CD4-positive, CD25-positive, alpha-beta regulatory T cell (primary cell): ENCODE results near the gene GPR146. TPM values are rescaled to one million over a fixed set of nuclear protein-coding genes. Genes with fewer than 3 reads are reported as not detected.

Source experiments
- ATAC-seq, 2 donors: fragments of 150-1000 bp; cut with Tn5 transposase; one replicate each; pipeline ENCODE4 v1.10.0; 2021; ENCODE audit warnings: low read depth in 2 of 2, moderate number of reproducible peaks in 2 of 2, moderate library complexity in 1 of 2
- DNase-seq, 3 donors: peaks; one replicate each; pipeline versions ENCODE4 v3.0.0 to v3.0.0-alpha.2; 2012 to 2022; ENCODE audit warnings: mixed read lengths in 1 of 3
- H3K27ac ChIP-seq: one replicate; pipeline ENCODE4 v1.7.0; 2013; ENCODE audit warnings: mild to moderate bottlenecking, low read length; ENCODE audit not compliant: insufficient read depth, poor library complexity, severe bottlenecking
- H3K27me3 ChIP-seq: one replicate; pipeline ENCODE4 v1.7.0; 2013; ENCODE audit warnings: low read length; ENCODE audit not compliant: control insufficient read depth, insufficient read depth
- H3K36me3 ChIP-seq: one replicate; pipeline ENCODE4 v1.7.0; 2013; ENCODE audit warnings: mild to moderate bottlenecking, low read length, moderate library complexity; ENCODE audit not compliant: control insufficient read depth, insufficient read depth
- H3K4me1 ChIP-seq: 2 replicates; pipeline ENCODE4 v1.7.0; 2013; ENCODE audit warnings: mild to moderate bottlenecking, low read length; ENCODE audit not compliant: insufficient read depth, control insufficient read depth, poor library complexity, severe bottlenecking
- H3K4me3 ChIP-seq: one replicate; pipeline ENCODE4 v1.7.0; 2013; ENCODE audit warnings: low read depth, mild to moderate bottlenecking, low read length, moderate library complexity
- H3K9me3 ChIP-seq, 2 experiments: 1 replicate in 1 of 2; 2 replicates in 1 of 2; pipeline ENCODE4 v1.7.0; 2013; ENCODE audit warnings: low read length in 2 of 2, mild to moderate bottlenecking in 1 of 2, moderate library complexity in 1 of 2; ENCODE audit not compliant: control insufficient read depth in 2 of 2
- H3K27ac Mint-ChIP-seq, 3 donors: one replicate each; pipeline ENCODE4 v1.8.0; 2020 to 2022; ENCODE audit warnings: mild to moderate bottlenecking in 3 of 3, mixed read lengths in 3 of 3, moderate library complexity in 2 of 3
- H3K27me3 Mint-ChIP-seq: one replicate; pipeline ENCODE4 v1.8.0; 2022; ENCODE audit warnings: mild to moderate bottlenecking, mixed read lengths
- H3K36me3 Mint-ChIP-seq: one replicate; pipeline ENCODE4 v1.8.0; 2020; ENCODE audit warnings: mixed read lengths
- H3K4me1 Mint-ChIP-seq, 4 donors: one replicate each; pipeline ENCODE4 v1.8.0; 2020 to 2022; ENCODE audit warnings: mixed read lengths in 4 of 4, mild to moderate bottlenecking in 1 of 4
- H3K4me3 Mint-ChIP-seq, 4 donors: one replicate each; pipeline ENCODE4 v1.8.0; 2020 to 2022; ENCODE audit warnings: mild to moderate bottlenecking in 4 of 4, mixed read lengths in 4 of 4, moderate library complexity in 3 of 4
- H3K9me3 Mint-ChIP-seq, 7 donors: one replicate each; pipeline ENCODE4 v1.8.0; 2020 to 2022; ENCODE audit warnings: mixed read lengths in 7 of 7, mild to moderate bottlenecking in 3 of 7, moderate library complexity in 2 of 7
- polyA plus RNA-seq, 4 donors: library from polyadenylated mRNA; unstranded; fragments of 300-500 nt; fragmentation: Illumina TruSeq; gene quantifications; one replicate each; pipeline ENCODE4 v1.2.3, GENCODE V29; 2021
- total RNA-seq: library from RNA; stranded (reverse); gene quantifications from one replicate; pipeline ENCODE4 v1.2.3, GENCODE V29; 2022

Gene GPR146, protein sequence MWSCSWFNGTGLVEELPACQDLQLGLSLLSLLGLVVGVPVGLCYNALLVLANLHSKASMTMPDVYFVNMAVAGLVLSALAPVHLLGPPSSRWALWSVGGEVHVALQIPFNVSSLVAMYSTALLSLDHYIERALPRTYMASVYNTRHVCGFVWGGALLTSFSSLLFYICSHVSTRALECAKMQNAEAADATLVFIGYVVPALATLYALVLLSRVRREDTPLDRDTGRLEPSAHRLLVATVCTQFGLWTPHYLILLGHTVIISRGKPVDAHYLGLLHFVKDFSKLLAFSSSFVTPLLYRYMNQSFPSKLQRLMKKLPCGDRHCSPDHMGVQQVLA
- total RNA-seq = 21.5 TPM
- 10 to 100 TPM; 14.1 to 26.4 (median 19.4) TPM for polyA plus RNA-seq

DNA sequence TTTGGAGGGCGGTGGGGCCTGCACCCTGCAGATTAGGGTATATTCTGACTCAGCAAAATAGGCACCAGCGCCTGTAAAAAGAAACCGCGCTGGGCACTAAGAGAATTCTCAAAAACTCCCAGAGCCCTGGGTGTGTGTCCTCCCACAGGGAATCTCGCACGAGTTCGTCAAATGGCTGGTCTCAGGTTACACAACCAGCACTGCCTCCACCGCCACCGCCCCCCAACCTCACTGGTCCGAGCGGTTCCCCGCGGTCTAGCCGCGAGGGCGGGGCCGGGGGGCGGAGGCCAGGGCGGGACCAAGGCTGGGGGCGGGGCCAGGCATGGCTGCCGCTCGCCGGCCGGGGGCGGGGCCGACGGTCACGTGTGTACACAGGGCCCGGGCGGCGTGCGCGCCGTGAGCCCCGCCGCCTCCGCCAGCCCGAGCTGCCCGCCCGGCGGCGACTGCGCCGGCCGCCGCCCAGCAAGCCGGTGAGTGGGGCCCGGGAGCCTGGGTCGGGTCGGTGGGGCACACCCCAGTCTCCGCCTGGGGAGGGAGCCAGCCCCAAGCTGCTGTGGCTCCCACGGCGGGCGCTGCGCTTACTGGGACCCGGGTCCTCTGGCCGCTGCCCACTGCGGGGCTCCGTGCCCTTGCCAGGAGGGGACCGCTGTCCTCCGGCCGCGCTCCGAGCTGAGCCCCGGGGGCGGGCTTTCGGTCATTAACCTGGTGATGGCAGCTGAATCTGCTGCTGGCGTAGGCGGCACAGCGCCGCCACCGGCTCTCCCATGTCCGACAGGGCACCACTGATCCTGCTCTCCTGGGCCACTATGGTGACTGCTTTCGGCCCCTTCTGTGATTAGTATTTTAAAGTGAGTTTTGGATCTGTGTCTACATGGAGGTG is at the start of gene GPR146:
TSS of gene GPR146 (plus strand) at position 358 of the 880 bp plus-strand sequence. CDS start 12,970 bp downstream, outside the sequence.
- H3K9me3 ChIP-seq = no peaks in the 10 kb centered on the region
- Mint-ChIP-seq H3K4me1 (peaks cover 21 to 66% (median 36%) of the 10 kb centered on the region in 4 donors), H3K4me3 (peak within 1 kb of the TSS; percentile 92 to 97 (median 94)), H3K9me3 (peaks cover 0 to 2% (median 0%) of the 10 kb centered on the region in 7 donors), H3K36me3 (no peaks in the 10 kb centered on the region), H3K27me3 (no peaks in the 10 kb centered on the region), H3K27ac (peak within 1 kb of the TSS; percentile 64 to 85 (median 68))
- H3K4me3 ChIP-seq = peak within 1 kb of the TSS; percentile 82
- DNase-seq (peak; percentile 87 to 90 (median 88)), ATAC-seq (peak; percentile 91)
- no peaks in the 10 kb centered on the region for H3K27me3 ChIP-seq
- H3K4me1 ChIP-seq = peaks cover 60% of the 10 kb centered on the region
- peak within 1 kb of the TSS; percentile 78 for H3K27ac ChIP-seq
- H3K36me3 ChIP-seq = no peaks in the 10 kb centered on the region

DNA sequence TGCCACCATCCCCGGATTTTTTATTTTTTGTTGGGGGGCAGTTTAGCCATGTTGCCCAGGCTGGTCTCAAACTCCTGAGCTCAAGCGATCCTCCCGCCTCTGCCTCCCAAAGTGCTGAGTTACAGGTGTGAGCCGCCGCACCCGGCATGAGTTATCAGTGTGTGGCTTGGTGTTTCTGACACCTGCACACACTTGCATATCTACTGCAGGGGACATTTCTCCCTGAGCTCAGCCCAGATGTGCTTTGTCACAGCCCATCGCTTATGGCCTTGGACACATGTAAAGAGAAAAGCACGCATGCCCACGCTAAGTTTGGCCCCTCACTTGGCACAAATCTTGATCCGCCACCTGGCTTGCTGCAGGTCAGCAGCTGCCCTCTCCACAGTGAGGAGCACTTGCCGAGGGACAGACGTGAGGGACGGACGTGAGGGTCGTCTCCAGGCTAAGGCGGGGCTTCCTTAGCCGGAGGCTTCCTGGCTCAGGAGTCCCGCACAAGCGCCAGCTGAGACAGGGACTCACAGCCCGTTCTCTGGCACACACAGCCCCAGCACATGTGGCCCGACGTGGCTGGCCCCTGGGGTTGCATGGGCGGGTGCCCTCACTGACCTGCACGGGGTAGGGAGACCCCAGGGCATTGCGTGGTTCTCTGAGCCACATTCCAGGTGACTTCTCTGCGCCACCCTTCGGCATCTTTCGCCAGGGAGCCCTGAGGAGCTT is 49.6 kb upstream of the GPR146 start:
- Mint-ChIP-seq H3K27ac (no peak overlapping the region), H3K27me3 (no peaks in the 10 kb centered on the region), H3K4me3 (no peak overlapping the region), H3K9me3 (no peaks in the 10 kb centered on the region), H3K36me3 (peaks cover 4% of the 10 kb centered on the region), H3K4me1 (peaks cover 0 to 5% (median 2%) of the 10 kb centered on the region in 4 donors)
- no peaks in the 10 kb centered on the region for H3K9me3 ChIP-seq
- no peak for ATAC-seq
- H3K27ac ChIP-seq = no peak overlapping the region
- no peak overlapping the region for H3K4me3 ChIP-seq
- no peaks in the 10 kb centered on the region for H3K27me3 ChIP-seq
- DNase-seq = no peak
- no peaks in the 10 kb centered on the region for H3K36me3 ChIP-seq
- H3K4me1 ChIP-seq = peaks cover 7% of the 10 kb centered on the region

DNA sequence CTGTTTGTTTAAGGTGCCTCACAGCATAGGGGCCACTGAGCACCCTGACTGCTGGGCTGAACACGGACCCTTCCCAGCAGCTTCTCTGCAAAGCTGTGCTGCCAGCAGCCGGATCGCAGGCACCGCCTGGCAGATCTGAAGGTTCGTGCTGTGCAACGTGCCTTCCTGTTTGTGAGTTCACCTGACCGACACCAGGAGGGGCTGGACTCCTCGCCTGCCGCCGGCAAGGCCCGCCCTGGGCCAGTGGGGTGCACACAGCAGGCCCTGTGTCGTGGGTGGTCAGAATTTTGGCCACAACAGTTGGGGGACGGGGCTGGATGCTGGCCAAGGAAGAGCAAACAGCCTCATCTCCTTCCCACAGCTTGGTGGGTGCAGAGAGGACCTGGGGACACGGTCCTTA is 48.8 kb upstream of the GPR146 start:
- Histone ChIP-seq H3K4me3 (no peak overlapping the region), H3K36me3 (no peaks in the 10 kb centered on the region), H3K27ac (no peak overlapping the region), H3K9me3 (no peaks in the 10 kb centered on the region), H3K27me3 (no peaks in the 10 kb centered on the region), H3K4me1 (peaks cover 7% of the 10 kb centered on the region)
- ATAC-seq = no peak
- H3K27me3 Mint-ChIP-seq = no peaks in the 10 kb centered on the region
- H3K36me3 Mint-ChIP-seq = peaks cover 4% of the 10 kb centered on the region
- no peak for DNase-seq
- no peak overlapping the region for H3K4me3 Mint-ChIP-seq
- peaks cover 0 to 5% (median 2%) of the 10 kb centered on the region in 4 donors for H3K4me1 Mint-ChIP-seq
- H3K27ac Mint-ChIP-seq = no peak overlapping the region
- no peaks in the 10 kb centered on the region for H3K9me3 Mint-ChIP-seq

DNA sequence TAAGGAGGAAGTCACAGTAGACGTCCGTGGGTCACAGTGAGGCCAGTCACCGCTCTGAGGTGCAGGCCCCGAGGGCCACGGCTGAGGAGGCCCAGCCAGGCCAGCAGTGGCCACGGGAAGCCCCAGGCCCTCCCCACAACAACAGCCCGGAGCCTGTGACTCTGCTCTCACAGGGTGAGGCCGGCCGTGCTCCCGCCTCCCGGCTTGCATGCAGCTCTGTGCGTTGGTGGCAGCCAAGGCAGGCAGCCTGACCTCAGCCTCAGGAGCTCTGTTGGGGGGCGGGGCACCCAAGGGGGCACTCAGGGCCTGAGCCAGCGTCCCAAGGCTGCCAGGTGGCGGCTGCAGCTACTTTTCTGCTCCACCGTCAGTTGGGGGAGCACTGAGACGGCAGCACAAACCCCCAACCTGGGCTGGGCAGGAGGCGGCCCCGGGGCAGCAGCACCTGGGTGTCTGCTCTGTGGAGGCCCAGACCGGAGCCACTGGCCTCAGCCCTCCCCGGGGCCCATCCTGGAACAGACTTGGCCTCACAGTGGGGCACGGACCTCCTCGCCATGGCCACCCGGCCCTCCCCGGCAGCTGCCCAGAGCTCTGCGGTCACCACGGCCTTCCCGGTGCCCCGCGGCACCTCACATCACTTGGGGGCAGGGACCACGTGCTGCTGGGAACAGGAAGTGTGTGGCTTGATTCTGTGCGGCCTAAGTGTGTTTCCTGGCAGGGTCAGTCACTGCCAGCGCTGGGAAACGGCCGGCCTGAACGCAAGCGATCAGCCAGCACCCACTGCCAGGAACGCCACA is 48.1 kb upstream of the GPR146 start:
- H3K27me3 Mint-ChIP-seq = no peaks in the 10 kb centered on the region
- H3K27ac Mint-ChIP-seq = no peak overlapping the region
- no peaks in the 10 kb centered on the region for H3K9me3 Mint-ChIP-seq
- H3K4me1 Mint-ChIP-seq = peaks cover 0 to 5% (median 2%) of the 10 kb centered on the region in 4 donors
- Histone ChIP-seq H3K4me1 (peaks cover 7% of the 10 kb centered on the region), H3K27ac (no peak overlapping the region), H3K27me3 (no peaks in the 10 kb centered on the region), H3K9me3 (no peaks in the 10 kb centered on the region), H3K4me3 (no peak overlapping the region), H3K36me3 (no peaks in the 10 kb centered on the region)
- ATAC-seq = no peak
- no peak for DNase-seq
- peaks cover 4% of the 10 kb centered on the region for H3K36me3 Mint-ChIP-seq
- H3K4me3 Mint-ChIP-seq = no peak overlapping the region

DNA sequence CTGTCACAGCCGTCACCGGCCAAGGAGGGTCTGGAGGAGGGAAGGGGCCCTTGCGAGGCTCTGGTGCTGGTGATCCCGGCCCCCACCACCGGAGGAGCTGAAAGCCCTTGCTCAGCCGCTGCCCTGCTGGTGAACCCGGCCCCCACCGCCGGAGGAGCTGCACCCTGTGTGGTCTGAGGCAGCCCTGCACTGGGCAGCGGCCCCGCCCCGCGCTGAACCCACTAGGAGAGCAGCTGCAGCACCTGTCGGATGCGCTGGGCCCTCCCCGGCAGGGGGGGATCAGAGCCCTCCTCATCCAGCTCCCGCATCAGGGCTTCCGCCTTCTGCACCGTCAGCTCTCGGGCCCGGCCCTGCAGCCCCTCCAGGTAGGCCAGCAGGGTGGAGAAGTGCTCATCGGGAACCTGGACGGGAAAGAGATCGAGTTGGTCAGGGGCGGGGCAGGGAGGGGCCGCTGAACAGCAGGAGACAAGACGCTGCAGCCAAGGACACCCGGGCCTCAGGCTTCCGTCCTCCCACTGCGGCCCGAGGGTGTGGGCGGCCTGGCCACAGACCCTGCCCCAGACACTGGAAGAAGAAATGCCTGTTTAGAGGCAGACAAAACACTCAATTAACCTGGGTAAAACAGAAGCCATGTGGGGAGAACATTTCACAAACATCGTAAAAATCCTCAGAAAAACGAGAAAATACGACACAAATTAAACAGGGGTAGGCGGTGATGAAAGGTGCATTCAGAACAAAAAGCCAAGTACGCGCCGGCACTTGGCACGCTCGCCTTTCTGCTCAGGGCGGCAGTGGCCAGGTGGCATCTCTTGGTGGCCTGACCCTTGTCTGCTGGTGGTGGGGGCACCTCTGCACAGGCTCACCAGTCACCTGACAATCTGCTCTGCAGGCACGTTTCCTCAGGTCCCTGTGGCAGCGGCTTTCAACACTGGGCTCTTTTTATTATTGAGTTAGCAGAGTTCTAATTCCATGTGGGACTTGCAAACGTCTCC is 46.6 kb upstream of the GPR146 start:
- peaks cover 4% of the 10 kb centered on the region for H3K36me3 Mint-ChIP-seq
- Histone ChIP-seq H3K36me3 (no peaks in the 10 kb centered on the region), H3K27me3 (no peaks in the 10 kb centered on the region), H3K4me1 (peaks cover 7% of the 10 kb centered on the region), H3K9me3 (no peaks in the 10 kb centered on the region), H3K27ac (no peak overlapping the region), H3K4me3 (no peak overlapping the region)
- no peaks in the 10 kb centered on the region for H3K9me3 Mint-ChIP-seq
- H3K27ac Mint-ChIP-seq = no peak overlapping the region
- DNase-seq = no peak
- H3K27me3 Mint-ChIP-seq = no peaks in the 10 kb centered on the region
- ATAC-seq = no peak
- H3K4me3 Mint-ChIP-seq = no peak overlapping the region
- H3K4me1 Mint-ChIP-seq = peaks cover 0 to 5% (median 2%) of the 10 kb centered on the region in 4 donors

DNA sequence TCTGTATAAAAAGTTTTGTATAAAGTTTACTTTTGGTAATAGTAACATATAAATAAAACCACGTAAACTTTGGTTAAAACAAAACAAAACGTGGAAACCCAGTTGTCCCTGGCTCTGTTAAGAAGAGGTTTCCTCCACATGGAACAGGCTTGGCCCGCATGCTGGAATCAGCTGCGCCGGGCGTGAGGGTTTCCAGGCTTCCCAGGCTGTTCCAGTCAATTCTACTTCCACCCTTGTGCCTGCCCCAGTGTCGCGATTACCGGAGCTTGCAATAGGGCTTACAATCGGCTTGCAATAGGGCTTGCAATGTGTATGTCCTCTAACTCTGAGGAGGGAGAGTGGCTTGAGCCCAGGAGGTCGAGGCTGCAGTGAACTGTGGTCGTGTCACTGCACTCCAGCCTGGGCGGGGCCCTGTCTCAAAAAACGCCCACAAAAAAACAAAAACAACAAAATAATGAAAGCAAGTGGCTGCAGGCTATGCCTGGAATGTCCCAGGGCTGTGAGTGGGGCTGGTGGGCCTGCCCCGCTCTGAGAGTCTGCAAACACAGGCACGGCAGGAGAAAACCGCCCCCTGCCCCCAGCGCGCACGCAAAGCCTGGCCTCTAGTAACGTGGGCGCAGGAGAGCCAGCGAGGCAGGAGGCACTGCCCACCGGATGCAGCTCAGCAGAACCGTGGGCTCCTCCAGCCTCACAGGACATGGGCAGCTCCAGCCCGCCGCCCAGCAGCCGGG is 45.0 kb upstream of the GPR146 start:
- Histone ChIP-seq H3K4me3 (no peak overlapping the region), H3K36me3 (no peaks in the 10 kb centered on the region), H3K4me1 (no peaks in the 10 kb centered on the region), H3K27me3 (no peaks in the 10 kb centered on the region), H3K27ac (no peak overlapping the region), H3K9me3 (no peaks in the 10 kb centered on the region)
- peaks cover 4% of the 10 kb centered on the region for H3K36me3 Mint-ChIP-seq
- no peaks in the 10 kb centered on the region for H3K4me1 Mint-ChIP-seq
- no peak for ATAC-seq
- no peak overlapping the region for H3K27ac Mint-ChIP-seq
- no peak for DNase-seq
- H3K27me3 Mint-ChIP-seq = no peaks in the 10 kb centered on the region
- no peak overlapping the region for H3K4me3 Mint-ChIP-seq
- H3K9me3 Mint-ChIP-seq = no peaks in the 10 kb centered on the region
